ENCODE measurements around the gene TLE7.
A peak's percentile ranks its signal among the peaks of the same experiment; 100 is the strongest.

TLE7 gene

DNA sequence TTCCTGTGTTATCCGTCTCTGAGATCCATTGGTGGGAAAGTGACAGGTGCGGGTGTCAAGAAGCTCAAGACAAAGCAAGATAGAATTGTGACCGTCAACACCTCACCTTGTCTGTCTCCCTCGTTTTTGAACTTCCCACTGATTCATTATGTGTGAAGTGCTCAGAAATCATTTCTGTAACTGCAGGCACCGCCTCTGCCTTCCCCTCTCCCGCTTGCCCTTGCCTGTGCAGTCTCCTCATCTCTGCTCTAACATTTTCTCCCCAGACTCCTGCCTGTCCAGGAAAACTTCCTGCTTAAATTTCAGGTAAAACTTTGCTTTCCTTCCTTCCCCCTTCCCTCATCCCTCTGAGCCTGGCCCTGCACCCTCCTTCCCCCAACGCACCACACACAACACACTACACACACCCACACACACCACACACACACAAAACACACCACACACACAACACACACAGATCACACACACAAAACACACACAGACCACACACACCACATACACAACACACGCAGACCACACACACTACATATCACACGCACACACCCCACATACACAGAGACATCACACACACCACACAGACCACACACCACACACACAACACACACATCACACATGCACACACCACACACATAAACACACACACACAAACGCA lies 57.7 kb downstream of the TLE7 start (continued):
- TF ChIP-seq, protein P1, sequence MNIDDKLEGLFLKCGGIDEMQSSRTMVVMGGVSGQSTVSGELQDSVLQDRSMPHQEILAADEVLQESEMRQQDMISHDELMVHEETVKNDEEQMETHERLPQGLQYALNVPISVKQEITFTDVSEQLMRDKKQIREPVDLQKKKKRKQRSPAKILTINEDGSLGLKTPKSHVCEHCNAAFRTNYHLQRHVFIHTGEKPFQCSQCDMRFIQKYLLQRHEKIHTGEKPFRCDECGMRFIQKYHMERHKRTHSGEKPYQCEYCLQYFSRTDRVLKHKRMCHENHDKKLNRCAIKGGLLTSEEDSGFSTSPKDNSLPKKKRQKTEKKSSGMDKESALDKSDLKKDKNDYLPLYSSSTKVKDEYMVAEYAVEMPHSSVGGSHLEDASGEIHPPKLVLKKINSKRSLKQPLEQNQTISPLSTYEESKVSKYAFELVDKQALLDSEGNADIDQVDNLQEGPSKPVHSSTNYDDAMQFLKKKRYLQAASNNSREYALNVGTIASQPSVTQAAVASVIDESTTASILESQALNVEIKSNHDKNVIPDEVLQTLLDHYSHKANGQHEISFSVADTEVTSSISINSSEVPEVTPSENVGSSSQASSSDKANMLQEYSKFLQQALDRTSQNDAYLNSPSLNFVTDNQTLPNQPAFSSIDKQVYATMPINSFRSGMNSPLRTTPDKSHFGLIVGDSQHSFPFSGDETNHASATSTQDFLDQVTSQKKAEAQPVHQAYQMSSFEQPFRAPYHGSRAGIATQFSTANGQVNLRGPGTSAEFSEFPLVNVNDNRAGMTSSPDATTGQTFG (tag by site-specific recombination; IDR thresholded peaks at IDR 0.05; ENCODE audit: borderline replicate concordance), result 0 out of 2 replicates have a peak, but pooled peaks have one; percentile 20
- TF ChIP-seq, protein P2, sequence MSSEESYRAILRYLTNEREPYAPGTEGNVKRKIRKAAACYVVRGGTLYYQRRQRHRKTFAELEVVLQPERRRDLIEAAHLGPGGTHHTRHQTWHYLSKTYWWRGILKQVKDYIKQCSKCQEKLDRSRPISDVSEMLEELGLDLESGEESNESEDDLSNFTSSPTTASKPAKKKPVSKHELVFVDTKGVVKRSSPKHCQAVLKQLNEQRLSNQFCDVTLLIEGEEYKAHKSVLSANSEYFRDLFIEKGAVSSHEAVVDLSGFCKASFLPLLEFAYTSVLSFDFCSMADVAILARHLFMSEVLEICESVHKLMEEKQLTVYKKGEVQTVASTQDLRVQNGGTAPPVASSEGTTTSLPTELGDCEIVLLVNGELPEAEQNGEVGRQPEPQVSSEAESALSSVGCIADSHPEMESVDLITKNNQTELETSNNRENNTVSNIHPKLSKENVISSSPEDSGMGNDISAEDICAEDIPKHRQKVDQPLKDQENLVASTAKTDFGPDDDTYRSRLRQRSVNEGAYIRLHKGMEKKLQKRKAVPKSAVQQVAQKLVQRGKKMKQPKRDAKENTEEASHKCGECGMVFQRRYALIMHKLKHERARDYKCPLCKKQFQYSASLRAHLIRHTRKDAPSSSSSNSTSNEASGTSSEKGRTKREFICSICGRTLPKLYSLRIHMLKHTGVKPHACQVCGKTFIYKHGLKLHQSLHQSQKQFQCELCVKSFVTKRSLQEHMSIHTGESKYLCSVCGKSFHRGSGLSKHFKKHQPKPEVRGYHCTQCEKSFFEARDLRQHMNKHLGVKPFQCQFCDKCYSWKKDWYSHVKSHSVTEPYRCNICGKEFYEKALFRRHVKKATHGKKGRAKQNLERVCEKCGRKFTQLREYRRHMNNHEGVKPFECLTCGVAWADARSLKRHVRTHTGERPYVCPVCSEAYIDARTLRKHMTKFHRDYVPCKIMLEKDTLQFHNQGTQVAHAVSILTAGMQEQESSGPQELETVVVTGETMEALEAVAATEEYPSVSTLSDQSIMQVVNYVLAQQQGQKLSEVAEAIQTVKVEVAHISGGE (tag by site-specific recombination; conservative IDR thresholded peaks at IDR 0.05; ENCODE audit: low read depth), result no peak
- no peak for TF ChIP-seq ZNF366 (tag by site-specific recombination; conservative IDR thresholded peaks at IDR 0.05)
- TF ChIP-seq, protein P3, sequence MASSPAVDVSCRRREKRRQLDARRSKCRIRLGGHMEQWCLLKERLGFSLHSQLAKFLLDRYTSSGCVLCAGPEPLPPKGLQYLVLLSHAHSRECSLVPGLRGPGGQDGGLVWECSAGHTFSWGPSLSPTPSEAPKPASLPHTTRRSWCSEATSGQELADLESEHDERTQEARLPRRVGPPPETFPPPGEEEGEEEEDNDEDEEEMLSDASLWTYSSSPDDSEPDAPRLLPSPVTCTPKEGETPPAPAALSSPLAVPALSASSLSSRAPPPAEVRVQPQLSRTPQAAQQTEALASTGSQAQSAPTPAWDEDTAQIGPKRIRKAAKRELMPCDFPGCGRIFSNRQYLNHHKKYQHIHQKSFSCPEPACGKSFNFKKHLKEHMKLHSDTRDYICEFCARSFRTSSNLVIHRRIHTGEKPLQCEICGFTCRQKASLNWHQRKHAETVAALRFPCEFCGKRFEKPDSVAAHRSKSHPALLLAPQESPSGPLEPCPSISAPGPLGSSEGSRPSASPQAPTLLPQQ (tag by site-specific recombination; IDR thresholded peaks at IDR 0.05), result no peak
- TF ChIP-seq ZFHX2 (tag by site-specific recombination; conservative IDR thresholded peaks at IDR 0.05), result no peak
- TF ChIP-seq, protein P4, sequence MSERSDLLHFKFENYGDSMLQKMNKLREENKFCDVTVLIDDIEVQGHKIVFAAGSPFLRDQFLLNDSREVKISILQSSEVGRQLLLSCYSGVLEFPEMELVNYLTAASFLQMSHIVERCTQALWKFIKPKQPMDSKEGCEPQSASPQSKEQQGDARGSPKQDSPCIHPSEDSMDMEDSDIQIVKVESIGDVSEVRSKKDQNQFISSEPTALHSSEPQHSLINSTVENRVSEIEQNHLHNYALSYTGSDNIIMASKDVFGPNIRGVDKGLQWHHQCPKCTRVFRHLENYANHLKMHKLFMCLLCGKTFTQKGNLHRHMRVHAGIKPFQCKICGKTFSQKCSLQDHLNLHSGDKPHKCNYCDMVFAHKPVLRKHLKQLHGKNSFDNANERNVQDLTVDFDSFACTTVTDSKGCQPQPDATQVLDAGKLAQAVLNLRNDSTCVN (tag by site-specific recombination; optimal IDR thresholded peaks at IDR 0.05), result no peak
- no peak for TF ChIP-seq ZNF501 (tag by site-specific recombination; IDR thresholded peaks at IDR 0.05)
- no peak for TF ChIP-seq ZNF837 (tag by site-specific recombination; IDR thresholded peaks at IDR 0.05)
- no peak for TF ChIP-seq ZNF701 (tag by site-specific recombination; IDR thresholded peaks at IDR 0.05)
- TF ChIP-seq MEIS1 (CRISPR knock-in tag; IDR thresholded peaks at IDR 0.05; ENCODE audit: borderline replicate concordance), result no peak
- peak; percentile 60; the same call in 1 of the 2 replicates for TF ChIP-seq ZNF239 (tag by site-specific recombination; IDR thresholded peaks at IDR 0.05)

DNA sequence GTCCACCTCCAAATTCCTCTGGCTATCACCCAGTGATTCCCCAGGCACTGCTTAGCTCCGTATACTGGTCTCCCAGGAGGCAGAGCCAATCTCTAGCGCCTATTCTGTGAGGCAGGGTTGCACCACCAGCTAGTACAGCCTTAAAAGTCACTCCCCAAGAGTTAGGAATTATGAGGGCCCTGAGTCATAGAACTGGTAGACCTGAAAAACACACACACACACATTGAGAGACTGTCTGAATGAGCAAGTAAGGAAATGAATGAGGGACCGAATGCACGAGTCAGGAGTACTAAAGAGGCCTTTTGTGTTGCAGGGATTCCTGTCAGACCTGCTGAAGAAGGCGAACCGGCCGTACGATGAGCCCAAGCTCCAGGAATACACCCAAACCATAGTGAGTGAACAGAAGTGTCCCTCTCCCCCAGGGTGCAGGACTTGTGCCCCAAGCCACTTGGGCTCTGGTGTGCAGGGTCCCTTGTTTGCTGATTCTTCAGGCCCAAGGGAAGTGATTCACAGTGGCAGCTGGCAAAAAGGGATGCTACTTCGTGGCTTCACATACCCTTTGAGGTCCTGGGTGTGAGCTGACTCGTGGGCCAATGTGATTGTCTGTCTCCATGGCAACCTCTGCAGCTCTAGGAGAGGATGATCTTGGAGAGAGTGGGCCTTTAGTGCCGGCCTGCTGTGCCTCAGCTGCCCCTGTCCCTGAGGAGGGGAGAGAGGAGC lies 58.6 kb downstream of the TLE7 start:
- Histone ChIP-seq H3K4me3 (ENCODE audit: low read depth, low read length) (no peak overlapping the region), H3K36me3 (ENCODE audit: control insufficient read depth in 2 of 2, insufficient read depth in 1 of 2, low read length in 2 of 2) (no peaks in the 10 kb centered on the region), H3K27ac (ENCODE audit: extremely low read depth, low read depth, low read length) (no peak overlapping the region), H3K9me3 (ENCODE audit: control insufficient read depth, insufficient read depth, low read depth, low read length) (no peaks in the 10 kb centered on the region), H3K4me1 (ENCODE audit: control insufficient read depth, insufficient read depth, low read length) (no peaks in the 10 kb centered on the region)
- ChIA-PET POLR2A (no interaction called here), CTCF (no interaction called here)
- TF ChIP-seq ZNF777 (tag by site-specific recombination; IDR thresholded peaks at IDR 0.05; ENCODE audit: borderline replicate concordance), result no peak
- TF ChIP-seq ZNF610 (tag by site-specific recombination; IDR thresholded peaks at IDR 0.05; ENCODE audit: borderline replicate concordance), result no peak
- TF ChIP-seq ZNF23 (tag by site-specific recombination; IDR thresholded peaks at IDR 0.05; ENCODE audit: borderline replicate concordance), result no peak
- no peak for TF ChIP-seq SALL2 (tag by site-specific recombination; IDR thresholded peaks at IDR 0.05; ENCODE audit: borderline replicate concordance)
- no peak for TF ChIP-seq SETDB1 (IDR thresholded peaks at IDR 0.05; ENCODE audit: insufficient read length, low read length)
- no peak for TF ChIP-seq ZXDB (tag by site-specific recombination; IDR thresholded peaks at IDR 0.05)
- no peak for TF ChIP-seq ZNF37A (tag by site-specific recombination; IDR thresholded peaks at IDR 0.05)
- no peak for TF ChIP-seq TCF7L2 (IDR thresholded peaks at IDR 0.05; ENCODE audit: borderline replicate concordance, low read depth, low read length)
- TF ChIP-seq ZNF169 (tag by site-specific recombination; IDR thresholded peaks at IDR 0.05), result no peak
- no peak for TF ChIP-seq ZBTB48 (tag by site-specific recombination; IDR thresholded peaks at IDR 0.05)
- TF ChIP-seq GLIS2 (tag by site-specific recombination; IDR thresholded peaks at IDR 0.05), result no peak

Data from HEK293 (cell line).